Panc1 (cell line): ENCODE data around the gene SYT17. TPM values are rescaled to one million over a fixed set of nuclear protein-coding genes. Genes with fewer than 3 reads are reported as not detected.

Experiments used
- ATAC-seq: fragments of 200-7000 bp; cut with Tn5 transposase; 2 replicates; pipeline ENCODE4 v1.9.1; 2020; ENCODE audit warnings: mild to moderate bottlenecking, moderate library complexity
- BruUV-seq: library from RNA; stranded (reverse); fragments of 400-500 nt; replicated peaks from 2 replicates; lab custom pipeline; 2021; lab: Mats Ljungman, UMichigan
- CTCF ChIA-PET: fragments of 300-600 bp; sonication (Branson Sonifier 250); formaldehyde crosslinking; loops from one replicate; lab custom pipeline; 2022; ENCODE audit warnings: antibody characterized with exemption; lab: Charles Lee
- POLR2A ChIA-PET: fragments of 300-600 bp; sonication (Branson Sonifier 250); formaldehyde crosslinking; loops from one replicate; lab custom pipeline; 2022; ENCODE audit warnings: antibody characterized with exemption; lab: Charles Lee
- DNase-seq: peaks from one replicate; pipeline ENCODE4 v3.0.0-alpha.2; 2010; ENCODE audit warnings: low read depth, low spot score
- H3K27ac ChIP-seq: 2 replicates; pipeline ENCODE4 v1.5.1; 2011; ENCODE audit warnings: mild to moderate bottlenecking, low read length, inconsistent platforms
- H3K27me3 ChIP-seq: fragments of 200-500 bp; sonication (Bioruptor generic); 2 replicates; pipeline ENCODE4 v1.6.0; 2014; ENCODE audit warnings: low read length, inconsistent platforms; ENCODE audit not compliant: control insufficient read depth, insufficient read depth
- H3K36me3 ChIP-seq: fragments of 200-500 bp; sonication (Bioruptor generic); 2 replicates; pipeline ENCODE4 v1.5.1; 2014; ENCODE audit warnings: inconsistent platforms, mild to moderate bottlenecking, low read length, moderate library complexity; ENCODE audit not compliant: control insufficient read depth, insufficient read depth
- H3K4me1 ChIP-seq: 2 replicates; pipeline ENCODE4 v1.5.1; 2011; ENCODE audit warnings: inconsistent platforms, mild to moderate bottlenecking, low read length, moderate library complexity; ENCODE audit not compliant: control insufficient read depth, insufficient read depth
- H3K4me3 ChIP-seq, 2 experiments: 2 replicates each; pipeline ENCODE4 v1.5.1; 2011 to 2012; ENCODE audit warnings: low read depth in 2 of 2, low read length in 2 of 2, mild to moderate bottlenecking in 2 of 2, inconsistent platforms in 1 of 2, moderate library complexity in 1 of 2
- H3K9me3 ChIP-seq: fragments of 200-500 bp; sonication (Bioruptor generic); 2 replicates; pipeline ENCODE4 v1.5.1; 2014; ENCODE audit warnings: low read depth, mild to moderate bottlenecking, inconsistent platforms, low read length, moderate library complexity; ENCODE audit not compliant: control insufficient read depth, insufficient read depth
- CTCF ChIP-seq: fragments of 450-650 bp; IDR thresholded peaks from 2 replicates; pipeline ENCODE4 v1.5.1; 2017; ENCODE audit warnings: mild to moderate bottlenecking
- POLR2AphosphoS5 ChIP-seq: IDR thresholded peaks from 2 replicates; pipeline ENCODE4 v1.6.1; 2012; ENCODE audit warnings: mild to moderate bottlenecking, low read depth, low read length, moderate library complexity
- REST ChIP-seq, 2 experiments: IDR thresholded peaks; 2 replicates each; pipeline ENCODE4 v1.6.1; 2011 to 2012; ENCODE audit warnings: low read depth in 2 of 2, control low read depth in 1 of 2, low read length in 1 of 2, mild to moderate bottlenecking in 1 of 2, moderate library complexity in 1 of 2; ENCODE audit not compliant: insufficient read depth in 1 of 2
- SIN3A ChIP-seq: IDR thresholded peaks from 2 replicates; pipeline ENCODE4 v1.6.1; 2012; ENCODE audit warnings: low read depth, mild to moderate bottlenecking, low read length, moderate library complexity, borderline replicate concordance; ENCODE audit not compliant: insufficient read depth
- TCF7L2 ChIP-seq: IDR thresholded peaks from 2 replicates; pipeline ENCODE4 v1.6.1; 2011; ENCODE audit warnings: mild to moderate bottlenecking, low read depth, low read length, inconsistent platforms
- in situ Hi-C: cut with HindIII; loops from 2 replicates; pipeline ENCODE4 v1.10.0; 2016; ENCODE audit warnings: low sequenced_read_pairs, low pct_unique_long_range_greater_than_20kb
- intact Hi-C: fragments of 100-400 bp; cut with micrococcal nuclease; formaldehyde crosslinking; loops from one replicate; pipeline ENCODE4 v1.10.0; 2022; ENCODE audit not compliant: unreplicated experiment
- total RNA-seq: library from RNA; stranded (reverse); gene quantifications from one replicate; pipeline ENCODE4 v1.2.1, GENCODE V29; 2021; ENCODE audit not compliant: unreplicated experiment

SYT17 gene
- total RNA-seq, 1 experiment from 2014 or later, result 5.4 TPM

- Histone ChIP-seq H3K4me3 (no peak overlapping the region), H3K27ac (no peak overlapping the region), H3K4me1 (no peaks in the 10 kb centered on the region), H3K9me3 (no peaks in the 10 kb centered on the region), H3K36me3 (no peaks in the 10 kb centered on the region), H3K27me3 (peaks cover 2% of the 10 kb centered on the region; the same call in 1 of the 2 replicates)
- in situ Hi-C loops, result no loop called here
- ATAC-seq (no peak), DNase-seq (no peak)
- ChIA-PET CTCF (no interaction called here), POLR2A (no interaction called here)
- no peak for TF ChIP-seq TCF7L2
- TF ChIP-seq CTCF, result no peak
- TF ChIP-seq SIN3A, result no peak
- TF ChIP-seq POLR2AphosphoS5, result no peak
- TF ChIP-seq REST (IDR thresholded peaks at IDR 0.05; ENCODE audit: insufficient read depth in 1 of 2, low read depth in 2 of 2, low read length in 1 of 2), result no peak
- BruUV-seq, result no TSS peak
- intact Hi-C loops, result no loop called here
Measured at GRCh38 chr16:19283637-19284036, 115.6 kb downstream of the SYT17 start.

- DNase-seq, result peak; percentile 43
- no peak overlapping the region for H3K27ac ChIP-seq
- H3K9me3 ChIP-seq, result no peaks in the 10 kb centered on the region
- BruUV-seq, result no TSS peak
- TF ChIP-seq TCF7L2 (no peak), SIN3A (no peak), CTCF (no peak), POLR2AphosphoS5 (no peak), REST (IDR thresholded peaks at IDR 0.05; ENCODE audit: insufficient read depth in 1 of 2, low read depth in 2 of 2, low read length in 1 of 2) (no peak)
- H3K27me3 ChIP-seq, result peaks cover 2% of the 10 kb centered on the region; the same call in 1 of the 2 replicates
- in situ Hi-C loops (no loop called here), intact Hi-C loops (no loop called here)
- POLR2A ChIA-PET, result no interaction called here
- ATAC-seq, result peak; percentile 90
- no peaks in the 10 kb centered on the region for H3K36me3 ChIP-seq
- H3K4me3 ChIP-seq, result no peak overlapping the region
- CTCF ChIA-PET, result no interaction called here
- H3K4me1 ChIP-seq, result no peaks in the 10 kb centered on the region
Measured at GRCh38 chr16:19284207-19284606, 116.2 kb downstream of the SYT17 start.
